ENCODE data around the gene GTF3C2.

DNA sequence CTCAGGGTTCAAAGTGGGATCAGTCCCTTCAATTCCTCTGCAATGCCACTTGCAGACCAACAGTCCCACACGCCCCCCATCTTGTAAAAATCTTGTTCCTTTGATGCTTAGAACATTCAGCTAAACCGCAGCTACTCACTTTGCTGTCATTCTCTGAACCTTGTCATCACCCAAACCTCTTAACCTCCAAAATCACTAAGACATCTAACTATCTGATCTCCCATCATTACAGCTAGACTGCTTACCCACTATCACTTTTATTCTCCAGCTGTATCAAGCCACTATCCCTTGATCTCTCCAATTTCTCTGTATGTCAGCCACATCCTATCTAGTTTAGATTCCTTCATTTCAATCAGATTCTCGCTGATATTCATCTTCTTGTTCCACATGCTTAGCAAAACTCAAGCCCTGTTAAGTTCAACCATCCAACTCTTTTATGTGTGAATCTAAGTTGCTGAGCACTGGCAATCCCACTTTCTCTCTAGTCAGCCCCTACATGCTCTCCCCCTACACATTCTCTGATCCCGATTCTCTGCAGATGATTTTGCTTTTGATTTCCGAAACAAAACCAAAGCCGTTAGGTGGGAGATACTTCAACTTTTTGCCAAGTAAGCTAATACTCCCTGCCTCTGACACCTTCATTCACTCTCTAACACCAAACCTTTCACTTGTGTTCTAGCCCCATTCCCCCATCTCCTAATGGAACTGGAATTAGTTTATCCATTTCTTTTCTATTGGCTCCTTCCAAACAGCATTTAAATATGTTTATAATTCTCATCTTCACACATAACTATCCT is 4.6 kb downstream of the GTF3C2 start:
- TF ChIP-seq POLR2A (IDR thresholded peaks at IDR 0.05; ENCODE audit: low read length) (no peak), GATA1 (IDR thresholded peaks at IDR 0.05; ENCODE audit: low read depth, low read length) (no peak)
